GM12878 (cell line): ENCODE results near the gene KIF2C. TPM values are rescaled to one million over a fixed set of nuclear protein-coding genes. Genes with fewer than 3 reads are reported as not detected.

ENCODE experiments used
- BRCA1 ChIP-seq: IDR thresholded peaks from 2 replicates; pipeline ENCODE4 v1.6.1; 2011; ENCODE audit warnings: low read depth, low read length, improper control_type of control experiment
- CBFB ChIP-seq: IDR thresholded peaks from 2 replicates; pipeline ENCODE4 v1.6.1; 2016; ENCODE audit warnings: antibody characterized with exemption, low read depth
- CBX3 ChIP-seq: fragments of 200-600 bp; sonication (generic); IDR thresholded peaks from 2 replicates; pipeline ENCODE4 v1.6.1; 2016; ENCODE audit warnings: low read depth, borderline replicate concordance
- CHD4 ChIP-seq: fragments of 200-600 bp; sonication (generic); IDR thresholded peaks from 2 replicates; pipeline ENCODE4 v1.6.1; 2016; ENCODE audit warnings: mild to moderate bottlenecking
- EED ChIP-seq: sonication (generic); IDR thresholded peaks from 2 replicates; pipeline ENCODE4 v1.6.1; 2016; ENCODE audit warnings: antibody characterized with exemption, low read depth
- EGR1 ChIP-seq, 2 experiments: IDR thresholded peaks; 1 replicate in 1 of 2; 2 replicates in 1 of 2; pipeline ENCODE4 v1.6.1; 2011 to 2012; ENCODE audit warnings: low read depth in 2 of 2, low read length in 2 of 2, borderline replicate concordance in 1 of 2, mild to moderate bottlenecking in 1 of 2, moderate library complexity in 1 of 2
- FOXK2 ChIP-seq: fragments of 450-650 bp; IDR thresholded peaks from 2 replicates; pipeline ENCODE4 v1.6.1; 2017; ENCODE audit warnings: mild to moderate bottlenecking, moderate library complexity
- FOXM1 ChIP-seq: IDR thresholded peaks from 2 replicates; pipeline ENCODE4 v1.6.1; 2012; ENCODE audit warnings: low read depth, mild to moderate bottlenecking, inconsistent platforms, low read length, moderate library complexity
- HCFC1 ChIP-seq: fragments of 150-350 bp; IDR thresholded peaks from 2 replicates; pipeline ENCODE4 v1.6.1; 2014; ENCODE audit warnings: low read length
- NBN ChIP-seq: fragments of 450-650 bp; IDR thresholded peaks from 2 replicates; pipeline ENCODE4 v1.6.1; 2016
- NFYA ChIP-seq: IDR thresholded peaks from 2 replicates; pipeline ENCODE4 v1.6.1; 2011; ENCODE audit warnings: low read depth, mild to moderate bottlenecking, low read length, improper control_type of control experiment, borderline replicate concordance
- NR2C2 ChIP-seq: IDR thresholded peaks from 2 replicates; pipeline ENCODE4 v1.6.1; 2011; ENCODE audit warnings: borderline replicate concordance, low read depth; ENCODE audit not compliant: control insufficient read depth, insufficient read length
- POLR2AphosphoS5 ChIP-seq: IDR thresholded peaks from 2 replicates; pipeline ENCODE4 v1.6.1; 2011; ENCODE audit warnings: mild to moderate bottlenecking, low read length, inconsistent platforms
- SIX5 ChIP-seq: IDR thresholded peaks from 2 replicates; pipeline ENCODE4 v1.6.1; 2011; ENCODE audit warnings: mild to moderate bottlenecking, low read depth, low read length, moderate library complexity; ENCODE audit not compliant: severe bottlenecking
- SMAD1 ChIP-seq: fragments of 450-650 bp; IDR thresholded peaks from 2 replicates; pipeline ENCODE4 v1.6.1; 2018; ENCODE audit warnings: mild to moderate bottlenecking, low read depth; ENCODE audit not compliant: partially characterized antibody
- SMAD5 ChIP-seq: IDR thresholded peaks from 2 replicates; pipeline ENCODE4 v1.6.1; 2016; ENCODE audit warnings: antibody characterized with exemption, low read depth
- STAT1 ChIP-seq: fragments of 450-650 bp; conservative IDR thresholded peaks from 2 replicates; pipeline ENCODE4 v1.6.1; 2014; ENCODE audit warnings: antibody characterized with exemption, mild to moderate bottlenecking
- SUZ12 ChIP-seq: fragments of 200-600 bp; sonication (generic); IDR thresholded peaks from one replicate; pipeline ENCODE4 v1.6.1; 2018; ENCODE audit warnings: antibody characterized with exemption, mild to moderate bottlenecking; ENCODE audit not compliant: unreplicated experiment
- ZNF274 ChIP-seq: IDR thresholded peaks from one replicate; pipeline ENCODE4 v1.8.0; 2011; ENCODE audit not compliant: insufficient read length, insufficient read depth
- polyA plus RNA-seq, 11 experiments: library from polyadenylated mRNA; depleted of rRNA in 4 of 11; unstranded in 6 of 11; stranded (reverse) in 5 of 11; fragments of >200 nt; fragmentation: Nextera tagmentation in 4 of 11; fragmentation: Illumina TruSeq in 1 of 11; extraction: Ambion mirVana in 4 of 11; extraction: Trizol in 1 of 11; gene quantifications; 1 replicate in 1 of 11; 2 replicates in 10 of 11; pipeline versions ENCODE4 v1.2.1 to v1.2.3, GENCODE V29; 2011 to 2016; ENCODE audit warnings: inconsistent platforms in 2 of 11, missing spikeins in 2 of 11, low read depth in 1 of 11
- total RNA-seq, 4 experiments: library from RNA; depleted of rRNA in 3 of 4; stranded (reverse); fragments of >200 nt in 3 of 4; fragmentation: Illumina TruSeq in 1 of 4; extraction: Trizol in 1 of 4; gene quantifications; 2 replicates each; pipeline versions ENCODE4 v1.2.1 to v1.2.3, GENCODE V29; 2013 to 2021
- TF ChIP-seq, protein P1 (sequence below): IDR thresholded peaks from 2 replicates; pipeline ENCODE4 v1.6.1; 2012; ENCODE audit warnings: mild to moderate bottlenecking, low read depth, low read length
- TF ChIP-seq, protein P2 (sequence below): fragments of 450-650 bp; IDR thresholded peaks from 2 replicates; pipeline ENCODE4 v1.6.1; 2017; ENCODE audit warnings: mild to moderate bottlenecking, low read depth, inconsistent platforms; ENCODE audit not compliant: poor library complexity, severe bottlenecking
- TF ChIP-seq, protein P3 (sequence below): IDR thresholded peaks from 2 replicates; pipeline ENCODE4 v1.6.1; 2011; ENCODE audit warnings: low read depth, low read length, improper control_type of control experiment, borderline replicate concordance
- TF ChIP-seq, protein P4 (sequence below): fragments of 450-650 bp; IDR thresholded peaks from 2 replicates; pipeline ENCODE4 v1.6.1; 2018; ENCODE audit warnings: mild to moderate bottlenecking, low read depth, moderate library complexity; ENCODE audit not compliant: partially characterized antibody

The KIF2C gene
- total and polyA plus RNA-seq, 10 of the 15 experiments (the other 5 are each of a cell fraction or from before 2014, with no cell fraction given) = 42.3 to 104 (median 83.8) TPM

DNA sequence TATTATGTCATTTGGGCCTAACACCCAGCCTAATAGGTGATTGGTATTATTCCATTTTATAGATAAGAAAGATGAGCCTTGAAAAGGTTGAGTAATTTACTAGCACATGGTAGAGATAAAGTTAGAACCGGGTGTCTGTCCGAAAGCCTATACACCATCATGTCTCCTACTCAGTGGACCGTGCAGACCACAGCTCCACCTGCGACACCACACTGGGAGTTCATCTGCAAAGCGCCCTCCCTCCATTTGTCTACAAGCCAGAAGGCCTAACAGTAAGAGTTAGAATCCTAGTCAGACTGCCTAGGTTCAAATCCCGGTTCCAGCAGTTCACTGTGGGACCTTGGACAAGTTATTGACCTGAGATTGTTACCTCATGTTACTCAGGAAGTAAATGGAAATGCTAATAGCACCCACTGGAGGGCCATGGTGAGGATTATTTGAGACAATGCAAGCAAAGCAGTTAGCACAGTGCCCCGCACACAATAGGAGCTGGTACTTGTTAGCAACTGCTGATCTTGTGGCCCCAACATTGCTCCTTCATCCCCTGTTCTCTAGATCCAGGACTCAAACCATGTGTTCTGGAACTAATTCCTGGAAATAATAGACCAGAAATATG lies 44.7 kb upstream of the KIF2C start (continued):
- TF ChIP-seq, protein P1, sequence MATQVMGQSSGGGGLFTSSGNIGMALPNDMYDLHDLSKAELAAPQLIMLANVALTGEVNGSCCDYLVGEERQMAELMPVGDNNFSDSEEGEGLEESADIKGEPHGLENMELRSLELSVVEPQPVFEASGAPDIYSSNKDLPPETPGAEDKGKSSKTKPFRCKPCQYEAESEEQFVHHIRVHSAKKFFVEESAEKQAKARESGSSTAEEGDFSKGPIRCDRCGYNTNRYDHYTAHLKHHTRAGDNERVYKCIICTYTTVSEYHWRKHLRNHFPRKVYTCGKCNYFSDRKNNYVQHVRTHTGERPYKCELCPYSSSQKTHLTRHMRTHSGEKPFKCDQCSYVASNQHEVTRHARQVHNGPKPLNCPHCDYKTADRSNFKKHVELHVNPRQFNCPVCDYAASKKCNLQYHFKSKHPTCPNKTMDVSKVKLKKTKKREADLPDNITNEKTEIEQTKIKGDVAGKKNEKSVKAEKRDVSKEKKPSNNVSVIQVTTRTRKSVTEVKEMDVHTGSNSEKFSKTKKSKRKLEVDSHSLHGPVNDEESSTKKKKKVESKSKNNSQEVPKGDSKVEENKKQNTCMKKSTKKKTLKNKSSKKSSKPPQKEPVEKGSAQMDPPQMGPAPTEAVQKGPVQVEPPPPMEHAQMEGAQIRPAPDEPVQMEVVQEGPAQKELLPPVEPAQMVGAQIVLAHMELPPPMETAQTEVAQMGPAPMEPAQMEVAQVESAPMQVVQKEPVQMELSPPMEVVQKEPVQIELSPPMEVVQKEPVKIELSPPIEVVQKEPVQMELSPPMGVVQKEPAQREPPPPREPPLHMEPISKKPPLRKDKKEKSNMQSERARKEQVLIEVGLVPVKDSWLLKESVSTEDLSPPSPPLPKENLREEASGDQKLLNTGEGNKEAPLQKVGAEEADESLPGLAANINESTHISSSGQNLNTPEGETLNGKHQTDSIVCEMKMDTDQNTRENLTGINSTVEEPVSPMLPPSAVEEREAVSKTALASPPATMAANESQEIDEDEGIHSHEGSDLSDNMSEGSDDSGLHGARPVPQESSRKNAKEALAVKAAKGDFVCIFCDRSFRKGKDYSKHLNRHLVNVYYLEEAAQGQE = no peak
- TF ChIP-seq EED (peak; percentile 71), CHD4 (no peak), FOXK2 (no peak), ZNF274 (no peak), CBX3 (no peak), NFYA (no peak), HCFC1 (no peak), EGR1 (IDR thresholded peaks at IDR 0.05; ENCODE audit: borderline replicate concordance in 1 of 2, low read depth in 2 of 2, low read length in 2 of 2) (no peak), SMAD1 (no peak), SIX5 (no peak), NBN (no peak), SMAD5 (no peak; the same call in 1 of the 2 replicates), SUZ12 (no peak), NR2C2 (no peak), POLR2AphosphoS5 (no peak), STAT1 (no peak), CBFB (peak; percentile 69; the same call in 1 of the 2 replicates), FOXM1 (no peak), BRCA1 (no peak)
- TF ChIP-seq, protein P2, sequence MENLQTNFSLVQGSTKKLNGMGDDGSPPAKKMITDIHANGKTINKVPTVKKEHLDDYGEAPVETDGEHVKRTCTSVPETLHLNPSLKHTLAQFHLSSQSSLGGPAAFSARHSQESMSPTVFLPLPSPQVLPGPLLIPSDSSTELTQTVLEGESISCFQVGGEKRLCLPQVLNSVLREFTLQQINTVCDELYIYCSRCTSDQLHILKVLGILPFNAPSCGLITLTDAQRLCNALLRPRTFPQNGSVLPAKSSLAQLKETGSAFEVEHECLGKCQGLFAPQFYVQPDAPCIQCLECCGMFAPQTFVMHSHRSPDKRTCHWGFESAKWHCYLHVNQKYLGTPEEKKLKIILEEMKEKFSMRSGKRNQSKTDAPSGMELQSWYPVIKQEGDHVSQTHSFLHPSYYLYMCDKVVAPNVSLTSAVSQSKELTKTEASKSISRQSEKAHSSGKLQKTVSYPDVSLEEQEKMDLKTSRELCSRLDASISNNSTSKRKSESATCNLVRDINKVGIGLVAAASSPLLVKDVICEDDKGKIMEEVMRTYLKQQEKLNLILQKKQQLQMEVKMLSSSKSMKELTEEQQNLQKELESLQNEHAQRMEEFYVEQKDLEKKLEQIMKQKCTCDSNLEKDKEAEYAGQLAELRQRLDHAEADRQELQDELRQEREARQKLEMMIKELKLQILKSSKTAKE = no peak
- TF ChIP-seq, protein P3, sequence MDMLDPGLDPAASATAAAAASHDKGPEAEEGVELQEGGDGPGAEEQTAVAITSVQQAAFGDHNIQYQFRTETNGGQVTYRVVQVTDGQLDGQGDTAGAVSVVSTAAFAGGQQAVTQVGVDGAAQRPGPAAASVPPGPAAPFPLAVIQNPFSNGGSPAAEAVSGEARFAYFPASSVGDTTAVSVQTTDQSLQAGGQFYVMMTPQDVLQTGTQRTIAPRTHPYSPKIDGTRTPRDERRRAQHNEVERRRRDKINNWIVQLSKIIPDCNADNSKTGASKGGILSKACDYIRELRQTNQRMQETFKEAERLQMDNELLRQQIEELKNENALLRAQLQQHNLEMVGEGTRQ = no peak
- TF ChIP-seq, protein P4, sequence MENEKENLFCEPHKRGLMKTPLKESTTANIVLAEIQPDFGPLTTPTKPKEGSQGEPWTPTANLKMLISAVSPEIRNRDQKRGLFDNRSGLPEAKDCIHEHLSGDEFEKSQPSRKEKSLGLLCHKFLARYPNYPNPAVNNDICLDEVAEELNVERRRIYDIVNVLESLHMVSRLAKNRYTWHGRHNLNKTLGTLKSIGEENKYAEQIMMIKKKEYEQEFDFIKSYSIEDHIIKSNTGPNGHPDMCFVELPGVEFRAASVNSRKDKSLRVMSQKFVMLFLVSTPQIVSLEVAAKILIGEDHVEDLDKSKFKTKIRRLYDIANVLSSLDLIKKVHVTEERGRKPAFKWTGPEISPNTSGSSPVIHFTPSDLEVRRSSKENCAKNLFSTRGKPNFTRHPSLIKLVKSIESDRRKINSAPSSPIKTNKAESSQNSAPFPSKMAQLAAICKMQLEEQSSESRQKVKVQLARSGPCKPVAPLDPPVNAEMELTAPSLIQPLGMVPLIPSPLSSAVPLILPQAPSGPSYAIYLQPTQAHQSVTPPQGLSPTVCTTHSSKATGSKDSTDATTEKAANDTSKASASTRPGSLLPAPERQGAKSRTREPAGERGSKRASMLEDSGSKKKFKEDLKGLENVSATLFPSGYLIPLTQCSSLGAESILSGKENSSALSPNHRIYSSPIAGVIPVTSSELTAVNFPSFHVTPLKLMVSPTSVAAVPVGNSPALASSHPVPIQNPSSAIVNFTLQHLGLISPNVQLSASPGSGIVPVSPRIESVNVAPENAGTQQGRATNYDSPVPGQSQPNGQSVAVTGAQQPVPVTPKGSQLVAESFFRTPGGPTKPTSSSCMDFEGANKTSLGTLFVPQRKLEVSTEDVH = no peak
